PFSK-1 (cell line): ENCODE measurements around the gene HSBP1L1.
A peak's percentile ranks its signal among the peaks of the same experiment; 100 is the strongest.

Experiments
- FOXP2 ChIP-seq: optimal IDR thresholded peaks from 2 replicates; pipeline ENCODE3; 2011; ENCODE audit warnings: borderline replicate concordance, control low read depth, inconsistent platforms; ENCODE audit not compliant: insufficient read depth; ENCODE audit errors: extremely low read length, extremely low read depth
- POLR2AphosphoS5 ChIP-seq: IDR thresholded peaks from 2 replicates; pipeline ENCODE4 v1.6.1; 2012; ENCODE audit warnings: low read depth, mild to moderate bottlenecking, control low read depth, low read length, moderate library complexity
- REST ChIP-seq, 2 experiments: IDR thresholded peaks; 2 replicates each; pipeline versions ENCODE4 v1.6.1 to v1.8.0; 2011 to 2012; ENCODE audit warnings: low read depth in 2 of 2, low read length in 2 of 2, control low read depth in 1 of 2, inconsistent platforms in 1 of 2, mild to moderate bottlenecking in 1 of 2, moderate library complexity in 1 of 2; ENCODE audit not compliant: insufficient read depth in 1 of 2
- SIN3A ChIP-seq: IDR thresholded peaks from 2 replicates; pipeline ENCODE4 v1.6.1; 2012; ENCODE audit warnings: mild to moderate bottlenecking, low read length, moderate library complexity, borderline replicate concordance; ENCODE audit not compliant: insufficient read depth
- TAF1 ChIP-seq: IDR thresholded peaks from 2 replicates; pipeline ENCODE4 v1.6.1; 2012; ENCODE audit warnings: low read length, control low read depth, borderline replicate concordance; ENCODE audit not compliant: insufficient read depth

HSBP1L1 gene

DNA sequence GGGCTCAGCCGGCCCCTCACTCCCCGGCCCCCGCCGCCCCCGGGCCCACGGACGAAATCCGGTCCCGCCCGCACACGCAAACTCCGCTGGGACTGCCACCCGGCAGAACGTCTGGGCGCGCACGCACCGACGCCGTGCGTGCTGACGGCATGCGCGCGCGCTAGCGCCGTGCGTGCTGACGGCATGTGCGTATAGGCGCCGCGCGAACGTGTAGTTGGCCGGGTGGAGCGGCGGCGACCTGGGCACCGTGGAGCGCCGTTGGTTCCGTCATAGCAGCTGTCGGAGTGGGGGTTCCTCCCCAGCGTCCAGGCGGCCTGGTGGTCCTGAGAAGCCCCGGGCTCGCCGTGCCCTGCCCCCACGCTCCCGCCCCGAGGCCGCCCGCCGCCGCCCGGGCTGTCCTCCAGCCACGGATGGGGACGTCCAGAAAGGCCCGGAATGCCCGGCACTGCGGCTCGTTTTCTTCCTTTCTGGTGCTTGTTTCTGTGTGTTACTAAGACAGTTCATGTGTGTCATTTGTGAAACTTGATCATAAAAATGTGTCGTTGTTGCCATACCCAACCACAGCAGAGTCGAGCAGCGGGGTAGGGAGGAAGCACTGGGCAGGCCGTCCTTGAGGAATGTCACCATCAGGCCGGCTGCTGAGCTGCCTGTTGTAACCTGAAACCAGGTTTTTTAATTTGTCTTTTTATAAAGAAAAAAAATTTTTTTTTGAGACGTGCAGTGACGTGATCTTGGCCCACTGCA lies 24.2 kb downstream of the HSBP1L1 start, which contains the start of gene TXNL4A:
TXNL4A (minus strand) TSS at position 113 of the 744 bp plus-strand sequence. CDS start 171 bp downstream, outside the sequence.
- TF ChIP-seq SIN3A, result no peak
- TF ChIP-seq TAF1, result peak; percentile 88
- TF ChIP-seq REST (IDR thresholded peaks at IDR 0.05; ENCODE audit: insufficient read depth in 1 of 2, low read depth in 2 of 2, low read length in 2 of 2), result peak in 1 of 2 experiments; percentile 35; a peak in 1 of 4 replicates
- TF ChIP-seq FOXP2, result peak; percentile 99
- peak; percentile 92 for TF ChIP-seq POLR2AphosphoS5

GRCh38 chr18:79989195-79989497 lies 24.7 kb downstream of the HSBP1L1 start:
- TF ChIP-seq TAF1, result no peak
- TF ChIP-seq FOXP2, result no peak
- no peak for TF ChIP-seq SIN3A
- TF ChIP-seq REST (IDR thresholded peaks at IDR 0.05; ENCODE audit: insufficient read depth in 1 of 2, low read depth in 2 of 2, low read length in 2 of 2), result no peak
- TF ChIP-seq POLR2AphosphoS5, result no peak

- TF ChIP-seq TAF1 (no peak), REST (IDR thresholded peaks at IDR 0.05; ENCODE audit: insufficient read depth in 1 of 2, low read depth in 2 of 2, low read length in 2 of 2) (no peak), POLR2AphosphoS5 (no peak), FOXP2 (no peak), SIN3A (no peak)
Observed at GRCh38 chr18:79991494-79991893, 27.1 kb downstream of the HSBP1L1 start.

DNA sequence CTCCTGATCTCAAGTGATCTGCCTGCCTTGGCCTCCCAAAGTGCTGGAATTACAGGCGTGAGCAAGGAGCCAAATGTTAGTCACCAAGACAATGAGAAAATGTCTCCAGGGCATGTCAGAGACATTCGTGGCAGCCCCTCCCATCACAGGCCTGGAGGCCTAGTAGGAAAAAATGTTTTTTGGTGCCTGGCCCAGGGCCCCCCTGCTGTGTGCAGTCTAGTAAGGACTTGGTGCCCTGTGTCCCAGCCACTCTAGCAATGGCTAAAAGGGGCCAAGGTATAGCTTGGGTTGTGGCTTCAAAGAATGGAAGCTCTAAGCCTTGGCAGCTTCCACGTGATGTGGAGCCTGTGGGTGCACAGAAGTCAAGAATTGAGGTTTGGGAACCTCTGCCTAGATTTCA lies 36.4 kb downstream of the HSBP1L1 start:
- no peak for TF ChIP-seq FOXP2
- no peak for TF ChIP-seq POLR2AphosphoS5
- no peak for TF ChIP-seq REST (IDR thresholded peaks at IDR 0.05; ENCODE audit: insufficient read depth in 1 of 2, low read depth in 2 of 2, low read length in 2 of 2)
- TF ChIP-seq TAF1, result no peak
- no peak for TF ChIP-seq SIN3A

DNA sequence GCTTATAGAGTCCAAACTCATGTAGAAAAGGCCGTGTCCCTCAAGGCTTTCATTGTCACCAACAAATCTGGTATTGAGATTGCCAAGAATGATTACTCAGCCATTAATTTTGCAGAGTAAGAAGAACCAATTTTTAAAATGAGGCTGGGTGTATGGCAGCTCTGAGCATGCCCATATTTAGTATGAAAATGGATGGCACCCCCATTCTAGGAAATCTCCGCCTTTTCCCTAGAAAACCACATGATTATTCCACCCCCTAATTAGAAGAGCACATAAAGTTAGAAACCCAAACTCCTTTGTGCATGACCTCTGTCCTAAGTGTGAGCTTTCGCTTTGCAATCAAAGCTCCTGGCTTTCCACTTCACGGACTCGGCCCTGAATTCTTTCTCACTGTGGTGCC lies 38.0 kb downstream of the HSBP1L1 start:
- TF ChIP-seq FOXP2 (no peak), TAF1 (no peak), REST (IDR thresholded peaks at IDR 0.05; ENCODE audit: insufficient read depth in 1 of 2, low read depth in 2 of 2, low read length in 2 of 2) (no peak), POLR2AphosphoS5 (no peak), SIN3A (no peak)
